NCI-H510A treated with DMSO at 0.1 percent for 48 hours (cell line): ENCODE data around the gene HHEX.

Experiments
- DNase-seq: peaks from one replicate; lab custom pipeline; 2025; lab: John Stamatoyannopoulos, UW

HHEX gene

GRCh38 chr10:92692697-92693533, 3.2 kb downstream of the HHEX start:
- peak; percentile 3 for DNase-seq

- DNase-seq, result no peak
Measured at GRCh38 chr10:92693534-92693893, 3.8 kb downstream of the HHEX start.

GRCh38 chr10:92695679-92696605, 6.2 kb downstream of the HHEX start:
- no peak for DNase-seq

GRCh38 chr10:92696606-92697383, 7.0 kb downstream of the HHEX start:
- DNase-seq, result no peak

GRCh38 chr10:92697663-92698511, 8.1 kb downstream of the HHEX start:
- DNase-seq, result no peak

- no peak for DNase-seq
Measured at GRCh38 chr10:92699193-92699517, 9.4 kb downstream of the HHEX start.

GRCh38 chr10:92699518-92700381, 10.0 kb downstream of the HHEX start:
- peak; percentile 54 for DNase-seq

- no peak for DNase-seq
Measured at GRCh38 chr10:92702301-92702916, 12.7 kb downstream of the HHEX start.

- peak; percentile 21 for DNase-seq
Measured at GRCh38 chr10:92712016-92712889, 22.5 kb downstream of the HHEX start.

- DNase-seq, result no peak
Measured at GRCh38 chr10:92714152-92714845, 24.5 kb downstream of the HHEX start.

GRCh38 chr10:92714872-92715271, 25.1 kb downstream of the HHEX start:
- DNase-seq, result no peak

- DNase-seq, result no peak
Measured at GRCh38 chr10:92719991-92720830, 30.5 kb downstream of the HHEX start.

GRCh38 chr10:92720831-92721165, 31.0 kb downstream of the HHEX start:
- no peak for DNase-seq

- no peak for DNase-seq
Measured at GRCh38 chr10:92722349-92722748, 32.6 kb downstream of the HHEX start.

- no peak for DNase-seq
Measured at GRCh38 chr10:92727141-92727540, 37.4 kb downstream of the HHEX start.

GRCh38 chr10:92727550-92727949, 37.8 kb downstream of the HHEX start:
- no peak for DNase-seq

- no peak for DNase-seq
Measured at GRCh38 chr10:92729886-92730285, 40.1 kb downstream of the HHEX start.

- DNase-seq, result no peak
Measured at GRCh38 chr10:92732958-92733357, 43.2 kb downstream of the HHEX start.
